CD4-positive, alpha-beta T cell treated with Interleukin-15 for 4 hours (primary cell): ENCODE results near the gene AKR1A1.
"Not testable (repeated sequence)": the region's sequence is repeated elsewhere in the genome, so short reads cannot be mapped to it uniquely, and the experiment has no call there.

ENCODE experiments used
- DNase-seq: peaks from one replicate; pipeline ENCODE4 v3.0.0-alpha.2; 2020; ENCODE audit warnings: low spot score

Gene AKR1A1

DNA sequence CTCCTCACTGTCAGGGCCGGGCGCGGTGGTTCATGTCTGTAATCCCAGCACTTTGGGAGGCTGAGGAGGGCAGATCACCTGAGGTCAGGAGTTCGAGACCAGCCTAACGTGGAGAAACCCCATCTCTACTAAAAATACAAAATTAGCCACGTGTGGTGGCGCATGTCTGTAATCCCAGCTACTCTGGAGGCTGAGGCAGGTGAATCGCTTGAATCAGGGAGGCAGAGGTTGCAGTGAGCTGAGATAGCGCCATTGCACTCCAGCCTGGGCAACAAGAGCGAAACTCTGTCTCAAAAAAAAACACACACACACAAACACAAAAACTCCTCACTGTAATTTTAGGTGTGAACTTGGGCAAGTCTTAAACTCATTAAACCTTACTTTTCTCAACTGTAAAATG lies 26.7 kb upstream of the AKR1A1 start:
- DNase-seq, result not testable (repeated sequence)

DNA sequence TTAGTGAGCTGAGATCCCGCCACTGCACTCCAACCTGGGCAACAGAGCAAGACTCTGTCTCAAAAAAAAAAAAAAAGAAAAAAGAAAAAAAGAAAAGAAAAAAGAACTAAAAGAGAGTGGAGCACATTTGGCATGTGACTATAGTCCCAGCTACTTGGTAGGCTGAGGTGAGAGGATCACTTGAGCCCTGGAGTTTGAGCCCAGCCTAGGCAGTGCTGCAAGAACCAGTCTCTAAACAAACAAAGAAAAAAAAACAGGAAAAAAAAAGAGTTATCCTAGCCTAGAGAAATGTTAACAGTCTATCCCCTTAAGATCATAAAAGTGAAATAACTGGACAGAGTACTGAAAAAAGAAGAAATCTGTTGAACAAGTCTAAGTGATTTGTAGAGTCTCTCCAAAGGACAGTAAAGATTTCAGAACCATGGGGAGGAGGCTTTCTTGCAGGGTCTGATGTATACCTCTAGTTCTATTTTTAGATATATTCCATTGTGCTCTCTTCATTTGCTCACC lies 24.4 kb upstream of the AKR1A1 start:
- DNase-seq, result no peak

DNA sequence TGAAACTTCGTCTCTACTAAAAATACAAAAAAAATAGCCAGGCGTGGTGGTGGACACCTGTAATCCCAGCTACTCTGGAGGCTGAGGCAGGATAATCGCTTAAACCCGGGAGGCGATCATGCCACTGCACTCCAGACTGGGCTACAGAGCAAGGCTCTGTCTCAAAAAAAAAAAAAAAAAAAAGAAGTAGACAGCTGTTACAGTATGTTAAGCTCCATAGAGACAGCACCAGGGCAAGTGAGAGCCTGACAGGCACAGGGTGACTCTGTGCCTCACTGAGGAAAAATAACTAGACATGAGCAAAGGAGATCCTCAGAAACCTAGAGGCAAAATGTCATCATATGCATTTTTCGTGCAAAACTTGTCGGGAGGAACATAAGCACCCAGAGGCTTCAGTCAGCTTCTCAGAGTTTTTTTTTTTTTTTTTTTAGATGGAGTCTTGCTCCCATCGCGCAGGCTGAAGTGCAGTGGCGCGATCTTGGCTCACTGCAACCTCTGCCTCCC lies 19.9 kb upstream of the AKR1A1 start:
- no peak for DNase-seq

DNA sequence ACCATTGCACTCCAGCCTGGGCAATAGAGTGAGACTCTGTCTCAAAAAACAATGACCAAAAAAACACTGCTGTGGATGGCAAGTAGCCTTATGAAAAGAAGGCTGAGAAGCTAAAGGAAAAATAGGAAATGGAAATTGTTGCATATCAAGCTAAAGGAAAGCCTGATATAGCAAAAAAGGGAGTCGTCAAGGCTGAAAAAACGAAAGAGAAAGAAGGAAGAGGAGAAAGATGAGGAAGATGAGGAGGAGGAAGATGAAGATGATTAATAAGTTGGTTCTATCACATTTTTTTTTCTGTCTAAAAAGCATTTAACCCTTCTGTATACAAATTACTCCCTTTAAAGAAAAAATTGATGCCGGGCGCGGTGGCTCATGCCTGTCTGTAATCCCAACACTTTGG lies 18.8 kb upstream of the AKR1A1 start:
- no peak for DNase-seq

DNA sequence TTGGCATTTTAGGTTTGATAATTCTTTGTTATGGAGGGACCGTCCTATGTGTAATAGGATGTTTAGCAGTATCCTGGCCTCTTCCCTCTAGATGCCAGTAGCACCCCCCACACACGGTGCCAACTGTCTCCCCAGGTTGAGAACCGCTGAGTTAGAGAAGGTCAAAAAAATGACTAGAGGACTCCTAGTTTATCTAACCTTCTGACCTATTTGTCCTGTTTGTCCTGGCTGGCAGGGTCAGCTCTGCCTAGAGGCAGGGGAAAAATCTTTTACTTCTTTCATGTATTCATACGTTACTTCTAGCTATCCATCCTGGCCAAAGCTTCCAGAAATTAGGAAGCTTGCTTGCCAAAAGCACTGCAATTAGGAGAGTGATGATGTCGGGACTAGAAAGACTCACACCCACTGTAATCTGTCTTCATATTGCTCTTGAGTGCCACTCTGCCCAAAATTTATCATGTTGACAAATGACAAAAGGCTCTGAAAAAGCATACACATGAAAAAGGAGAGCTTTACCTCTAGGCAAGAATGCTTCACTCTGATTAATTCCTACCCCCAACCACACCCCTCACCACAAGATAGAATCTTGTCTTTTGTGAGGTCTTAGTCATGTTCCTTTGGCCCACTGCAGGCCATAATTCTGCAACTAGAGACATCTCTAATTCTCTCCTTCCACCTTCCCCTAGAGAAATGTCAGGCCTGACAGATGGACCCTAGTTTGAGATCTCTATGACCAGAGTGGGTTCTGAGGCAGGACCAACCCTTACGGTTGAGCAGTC lies 14.4 kb upstream of the AKR1A1 start:
- no peak for DNase-seq

DNA sequence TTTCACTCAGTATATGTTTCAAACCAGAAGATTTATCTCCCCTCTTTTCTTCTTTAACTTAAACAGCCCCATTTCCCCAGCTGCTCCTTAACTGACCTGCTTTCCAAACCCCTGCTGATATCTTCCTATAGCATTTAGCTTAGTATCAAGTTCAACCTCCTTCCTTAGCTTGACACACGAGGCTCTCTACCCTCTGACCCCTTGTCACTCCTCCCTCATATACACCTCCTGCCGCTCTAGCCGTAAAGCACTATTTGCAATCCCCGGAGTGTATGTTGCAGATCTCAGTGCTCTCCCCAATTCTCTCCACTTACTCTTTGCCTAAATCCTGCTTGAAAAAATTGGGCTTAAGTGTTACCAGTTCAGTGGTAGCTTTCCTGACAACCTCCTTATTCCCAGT lies 13.7 kb upstream of the AKR1A1 start:
- DNase-seq, result no peak

DNA sequence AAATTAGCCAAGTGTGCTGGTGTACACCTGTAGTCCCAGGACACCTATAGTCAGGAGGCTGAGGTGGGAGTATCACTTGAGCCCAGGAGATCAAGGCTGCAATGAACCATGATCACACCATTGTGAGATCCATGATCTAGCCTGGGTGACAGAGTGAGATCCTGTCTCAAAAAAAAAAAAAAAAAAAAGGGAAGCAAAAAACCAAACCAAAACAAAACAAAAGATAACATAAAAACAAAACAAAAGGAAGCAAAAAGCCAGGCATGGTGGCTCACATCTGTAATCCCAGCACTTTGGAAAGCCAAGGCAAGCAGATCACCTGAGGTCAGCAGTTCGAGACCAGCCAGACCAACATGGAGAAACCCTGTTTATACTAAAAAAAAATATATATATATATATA lies 9.4 kb upstream of the AKR1A1 start:
- DNase-seq, result no peak

DNA sequence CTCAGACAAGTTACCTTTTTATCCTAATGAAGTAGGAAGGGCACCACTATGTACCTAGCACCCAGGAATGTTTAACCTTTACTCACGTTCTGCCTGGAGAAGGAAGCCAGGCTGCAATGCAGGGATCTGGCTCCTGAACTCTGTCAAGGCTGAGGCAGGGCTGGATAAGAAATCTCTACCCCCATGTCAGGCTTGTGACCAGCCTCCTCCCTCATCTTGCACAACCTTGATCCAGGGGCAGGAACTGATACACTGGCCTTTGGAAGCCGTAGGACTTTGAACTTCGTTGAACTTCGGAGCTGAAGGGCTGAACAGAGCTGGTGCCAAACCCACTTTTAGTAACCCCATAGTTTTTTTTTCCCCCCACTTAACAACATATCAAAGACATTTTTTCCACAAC lies 8.0 kb upstream of the AKR1A1 start:
- DNase-seq, result no peak

DNA sequence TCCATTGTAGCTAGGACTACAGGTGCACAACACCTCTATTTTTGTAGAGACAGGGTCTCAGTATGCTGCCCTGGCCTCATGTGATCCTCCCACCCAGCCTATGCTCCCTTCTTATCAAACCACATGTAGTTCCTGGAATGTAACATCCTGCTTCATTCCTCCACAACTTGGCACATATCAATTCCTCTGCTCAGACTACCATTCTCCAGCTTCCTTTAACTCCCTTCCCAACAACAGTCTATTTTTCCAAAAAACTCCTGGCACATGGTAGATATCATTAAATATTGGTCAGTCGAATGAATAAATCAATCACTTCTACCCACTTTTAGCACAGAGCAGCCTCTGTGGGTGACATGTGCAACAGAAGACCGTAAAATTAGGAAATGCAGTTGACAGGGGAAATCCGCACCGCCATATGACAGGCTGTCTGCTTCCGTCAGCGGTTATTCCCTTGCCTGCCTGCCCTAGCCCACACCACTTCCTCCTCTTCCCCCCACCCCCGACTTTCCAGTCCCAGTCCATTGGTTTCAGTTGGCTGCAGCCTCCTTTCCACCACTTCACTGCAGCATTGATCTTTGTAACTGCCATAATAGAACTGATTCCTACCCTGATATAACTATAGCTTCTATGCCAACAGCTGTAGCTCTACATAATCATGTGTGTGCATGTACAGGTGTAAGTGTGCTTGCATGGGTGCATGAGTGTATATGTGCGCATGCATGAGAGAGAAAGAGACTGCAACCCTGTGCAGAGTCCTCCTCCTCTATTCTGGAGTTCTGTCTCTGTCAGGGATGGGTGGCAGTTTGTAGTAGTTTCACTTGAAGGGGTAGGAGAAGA lies 6.8 kb upstream of the AKR1A1 start:
- DNase-seq, result peak; percentile 62

DNA sequence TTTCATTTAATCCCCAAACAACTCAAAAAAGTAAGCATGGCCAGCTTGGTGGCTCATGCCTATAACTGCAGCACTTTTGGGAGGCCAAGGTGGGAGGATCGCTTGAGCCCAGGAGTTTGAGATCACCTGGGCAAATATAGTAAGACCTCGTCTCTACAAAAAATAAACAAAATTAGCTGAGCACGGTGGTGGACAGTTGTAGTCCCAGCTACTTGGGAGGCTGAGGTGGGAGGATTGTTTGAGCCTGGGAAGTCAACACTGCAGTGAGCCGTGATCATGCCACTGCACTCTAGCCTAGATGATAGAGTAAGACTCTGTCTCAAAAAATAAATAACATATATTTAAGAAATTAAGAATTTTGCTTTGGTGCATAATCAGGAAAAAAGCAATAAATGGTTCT lies 6.1 kb upstream of the AKR1A1 start:
- DNase-seq, result no peak

DNA sequence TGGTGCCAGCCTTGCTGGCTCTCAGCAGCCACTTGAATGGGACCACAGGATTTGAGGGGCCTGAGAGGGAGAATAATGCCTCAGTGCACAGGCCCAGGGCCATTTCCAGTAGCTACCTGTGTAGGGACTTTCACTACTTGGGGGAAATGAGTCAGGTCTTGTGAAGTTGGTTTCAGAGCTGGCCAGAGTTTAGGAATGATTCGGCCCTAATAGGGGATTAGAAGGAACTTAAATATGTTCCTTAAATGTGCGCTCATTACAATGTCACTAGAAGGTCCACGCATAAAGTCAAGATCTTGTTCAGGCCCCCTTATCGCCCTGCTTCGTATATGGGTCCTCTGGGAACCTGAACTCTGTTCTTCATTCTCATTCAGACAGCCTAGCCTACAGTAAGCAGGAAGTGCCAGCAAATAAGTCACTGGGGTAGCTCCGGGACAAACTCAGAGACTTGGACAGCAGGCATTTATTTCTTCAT lies 5.6 kb upstream of the AKR1A1 start:
- no peak for DNase-seq

DNA sequence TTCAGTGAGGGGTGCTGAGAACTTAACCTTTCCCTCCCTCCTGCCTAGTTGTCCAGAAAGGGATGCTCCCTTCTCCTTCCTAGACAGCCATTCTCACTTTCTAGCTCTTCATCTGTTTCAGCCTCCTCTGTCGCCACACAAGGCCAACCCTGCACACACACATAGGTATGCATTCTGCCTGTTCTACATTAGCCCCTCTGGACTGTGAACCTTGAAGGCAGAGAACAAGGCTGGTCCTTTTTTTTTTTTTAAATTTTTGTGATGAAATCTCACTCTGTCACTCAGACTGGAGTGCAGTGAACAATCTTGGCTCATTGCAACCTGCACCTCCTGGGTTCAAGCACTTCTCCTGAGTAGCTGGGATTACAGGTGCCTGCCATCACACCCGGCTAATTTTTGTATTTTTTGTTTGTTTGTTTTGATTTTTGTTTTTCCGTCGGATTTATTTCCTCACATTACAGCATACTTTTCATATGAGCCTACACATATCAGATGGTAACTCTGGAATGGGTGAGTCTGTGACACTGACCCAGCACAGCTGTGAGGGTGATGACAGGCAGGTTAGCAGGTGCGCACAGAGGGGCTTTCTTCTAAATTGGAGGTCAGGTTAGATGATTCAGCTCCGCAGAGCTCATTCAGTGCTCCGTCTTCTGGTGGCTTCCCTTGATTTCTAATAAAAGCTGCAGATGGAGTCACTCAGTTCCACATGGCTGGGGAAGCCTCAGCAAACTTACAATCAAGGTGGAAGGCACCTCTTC lies 4.9 kb upstream of the AKR1A1 start:
- DNase-seq, result no peak

DNA sequence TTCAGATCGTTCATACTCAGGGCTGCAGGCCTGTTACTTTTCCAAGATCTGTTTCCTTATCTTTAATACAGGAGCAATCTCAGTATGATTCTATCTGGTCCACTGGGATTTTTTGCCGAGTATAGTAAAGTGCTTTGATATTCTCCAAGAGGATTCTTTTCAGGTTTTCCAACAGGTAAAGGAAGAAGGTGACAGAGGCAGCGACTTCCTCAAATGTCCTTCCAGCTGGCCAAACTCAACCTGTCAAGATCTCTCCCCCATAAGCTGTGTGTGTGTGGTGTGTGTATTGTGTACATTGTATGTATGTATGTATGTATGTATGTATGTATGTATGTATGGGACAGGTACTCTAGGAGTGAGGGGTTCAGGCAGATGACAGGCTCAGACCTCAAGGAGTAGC lies 1.1 kb downstream of the AKR1A1 start:
- DNase-seq, result no peak

DNA sequence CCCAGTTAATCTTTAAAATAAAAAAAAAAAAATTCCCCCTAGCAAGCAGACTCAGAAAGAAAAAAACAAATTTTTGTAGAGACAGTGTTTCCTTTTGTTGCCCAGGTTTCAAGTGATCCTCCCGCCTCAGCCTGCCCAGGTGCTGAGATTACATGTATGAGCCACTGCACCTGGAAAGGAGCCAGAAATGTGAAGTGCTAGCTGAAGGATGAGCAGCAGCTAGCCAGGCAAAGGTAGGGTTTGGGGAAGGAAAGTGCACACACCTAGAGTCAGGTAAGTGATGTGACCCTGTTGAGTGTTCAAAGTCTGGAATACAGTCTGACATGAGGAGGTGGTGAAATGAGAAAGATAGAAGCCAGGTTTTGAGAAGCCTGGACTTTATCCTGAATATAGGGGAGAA lies 1.7 kb downstream of the AKR1A1 start:
- DNase-seq, result no peak

DNA sequence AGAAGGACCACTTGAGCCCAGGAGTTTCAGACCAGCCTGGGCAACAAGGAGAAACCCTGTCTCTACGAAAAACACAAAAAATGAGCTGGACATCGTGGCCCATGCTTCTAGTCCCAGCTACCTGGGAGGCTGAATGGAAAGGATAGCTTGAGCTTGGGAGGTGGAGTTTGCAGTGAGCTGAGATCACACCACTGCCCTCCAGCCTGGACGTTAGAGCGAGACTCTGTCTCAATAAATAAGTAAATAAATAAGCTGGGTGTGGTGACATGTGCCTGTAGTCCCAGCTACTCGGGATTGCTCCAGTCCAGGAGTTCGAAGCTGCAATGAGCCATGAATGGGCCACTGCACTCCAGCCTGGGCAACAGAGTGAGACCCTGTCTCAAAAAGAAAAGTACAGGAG lies 3.6 kb downstream of the AKR1A1 start:
- DNase-seq, result no peak

DNA sequence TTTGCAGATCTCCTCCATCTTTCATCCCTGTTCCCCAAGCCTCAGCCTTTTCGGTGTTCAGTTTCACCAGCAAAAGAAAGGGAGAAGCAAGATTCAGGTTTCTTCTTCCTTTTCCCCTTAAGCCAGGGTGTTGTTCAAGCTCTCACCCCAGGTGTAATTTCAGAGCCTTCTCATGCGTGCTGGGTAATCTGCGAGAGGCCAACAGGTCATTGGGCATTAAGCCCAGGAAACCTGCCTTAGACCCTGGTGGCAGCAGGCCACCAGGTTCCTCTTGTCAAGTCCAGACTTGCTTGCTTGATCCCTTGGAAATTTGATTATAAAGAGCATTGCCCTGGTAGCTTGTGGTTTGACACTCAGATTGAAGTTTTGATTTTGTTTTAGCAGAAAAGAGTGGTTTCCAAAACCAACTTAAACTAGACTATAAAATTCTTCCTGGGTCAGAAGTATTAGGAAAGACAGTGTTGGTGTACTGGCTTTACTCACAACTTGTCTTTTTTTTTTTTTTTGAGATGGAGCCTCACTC lies 6.9 kb downstream of the AKR1A1 start:
- no peak for DNase-seq

DNA sequence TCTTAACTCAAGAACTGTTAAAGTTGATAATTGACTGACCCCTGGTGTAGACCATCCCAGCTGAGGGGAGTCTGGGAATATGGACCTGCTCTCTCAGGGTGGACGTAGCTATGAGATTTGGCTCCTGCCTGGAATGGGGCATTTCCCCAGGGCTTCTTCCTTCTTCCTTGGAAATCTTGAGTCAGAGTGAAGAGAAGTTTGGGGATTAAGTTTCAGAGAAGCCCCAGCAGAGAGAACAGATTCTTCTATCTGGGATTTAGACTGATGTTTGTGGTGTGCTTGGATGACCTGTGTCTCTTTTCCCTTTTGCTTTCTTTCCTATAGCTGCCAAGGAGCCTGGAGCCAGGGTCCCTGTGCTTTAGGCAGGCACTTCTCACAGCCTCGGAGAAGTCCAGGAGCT lies 13.2 kb downstream of the AKR1A1 start:
- DNase-seq, result no peak

DNA sequence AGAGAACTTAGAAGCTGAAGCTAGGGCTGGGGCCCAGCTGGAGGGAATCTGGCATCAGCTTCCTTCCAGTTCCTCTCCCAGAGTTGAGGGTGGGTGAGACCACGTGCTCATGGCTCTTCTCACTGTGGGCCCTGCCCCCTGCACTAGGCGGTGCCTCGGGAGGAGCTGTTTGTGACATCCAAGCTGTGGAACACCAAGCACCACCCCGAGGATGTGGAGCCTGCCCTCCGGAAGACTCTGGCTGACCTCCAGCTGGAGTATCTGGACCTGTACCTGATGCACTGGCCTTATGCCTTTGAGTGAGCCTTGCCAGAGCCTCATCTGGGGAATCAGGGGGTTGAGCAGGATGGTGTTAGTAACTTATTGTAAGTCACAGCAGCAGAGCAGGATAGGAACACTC lies 16.1 kb downstream of the AKR1A1 start:
- no peak for DNase-seq

DNA sequence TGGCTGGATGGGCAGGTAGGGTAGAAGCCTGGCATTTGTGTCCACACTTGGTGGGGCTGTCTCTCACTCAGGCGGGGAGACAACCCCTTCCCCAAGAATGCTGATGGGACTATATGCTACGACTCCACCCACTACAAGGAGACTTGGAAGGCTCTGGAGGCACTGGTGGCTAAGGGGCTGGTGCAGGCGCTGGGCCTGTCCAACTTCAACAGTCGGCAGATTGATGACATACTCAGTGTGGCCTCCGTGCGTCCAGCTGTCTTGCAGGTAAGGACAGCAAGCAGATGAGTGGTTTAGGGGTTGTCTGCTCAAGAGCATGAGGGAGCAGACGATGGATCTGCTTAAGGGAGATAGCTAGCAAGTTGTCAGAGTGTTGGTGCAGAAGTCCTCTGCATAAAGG lies 17.3 kb downstream of the AKR1A1 start:
- no peak for DNase-seq

DNA sequence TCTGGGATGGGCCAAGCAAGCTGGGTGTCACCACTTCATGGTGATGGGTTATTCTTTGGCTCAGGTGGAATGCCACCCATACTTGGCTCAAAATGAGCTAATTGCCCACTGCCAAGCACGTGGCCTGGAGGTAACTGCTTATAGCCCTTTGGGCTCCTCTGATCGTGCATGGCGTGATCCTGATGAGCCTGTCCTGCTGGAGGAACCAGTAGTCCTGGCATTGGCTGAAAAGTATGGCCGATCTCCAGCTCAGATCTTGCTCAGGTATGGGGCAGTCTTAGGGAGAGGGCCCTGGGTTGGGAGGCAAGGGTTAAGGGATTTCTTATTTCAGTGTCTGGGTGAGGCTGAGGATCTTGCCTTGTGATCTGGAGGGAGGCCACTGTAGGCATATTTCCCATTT lies 17.8 kb downstream of the AKR1A1 start:
- DNase-seq, result no peak

DNA sequence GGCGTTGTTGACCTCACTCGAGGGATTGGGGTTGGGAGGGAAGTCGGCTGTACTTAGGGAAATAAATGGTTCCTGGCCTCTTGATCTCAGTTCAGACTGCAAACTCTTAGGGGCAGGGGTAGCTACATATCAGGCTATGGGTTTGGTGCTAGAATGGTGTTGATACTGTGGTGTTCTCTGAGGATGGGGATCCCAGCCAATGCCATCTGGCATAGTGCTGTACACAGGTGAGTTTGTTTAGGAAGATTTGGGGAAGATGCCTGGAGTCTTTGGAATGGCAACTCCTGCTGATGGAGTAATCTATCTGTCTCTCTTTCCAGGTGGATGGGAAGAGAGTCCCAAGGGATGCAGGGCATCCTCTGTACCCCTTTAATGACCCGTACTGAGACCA lies 18.9 kb downstream of the AKR1A1 start:
- no peak for DNase-seq

DNA sequence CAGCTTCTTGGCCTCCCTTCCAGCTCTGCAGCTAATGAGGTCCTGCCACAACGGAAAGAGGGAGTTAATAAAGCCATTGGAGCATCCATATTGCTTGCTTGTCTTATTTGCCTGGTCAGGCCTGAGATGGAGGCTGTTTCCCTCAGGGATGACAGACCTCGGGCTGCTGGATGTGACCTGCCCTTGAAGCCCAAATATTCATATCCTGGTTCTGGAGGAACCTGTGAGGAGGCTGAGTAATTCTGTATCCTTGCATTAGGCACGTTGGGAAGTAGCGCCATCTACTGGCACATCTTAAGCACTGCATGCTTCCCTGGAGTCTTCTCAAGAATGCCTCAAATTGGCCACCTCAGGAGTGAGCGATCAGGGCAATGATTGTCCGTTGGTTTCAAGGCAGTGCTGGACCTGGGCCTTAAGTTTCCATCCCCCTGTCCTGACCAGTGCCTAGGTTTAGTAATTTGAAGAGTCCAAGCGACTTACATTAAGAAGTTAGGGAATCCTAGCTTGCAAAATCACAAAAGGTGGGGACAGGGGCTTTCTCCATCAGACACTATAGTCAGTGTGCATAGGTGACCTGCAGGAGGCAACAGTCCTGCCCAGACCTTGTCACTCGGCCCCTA lies 19.4 kb downstream of the AKR1A1 start:
- DNase-seq, result peak; percentile 79
